Neural progenitor cell (in vitro differentiated cells): ENCODE results near the gene ARID5B.

Source experiments
- CTCF ChIP-seq: fragments of 200-600 bp; sonication (generic); IDR thresholded peaks from 2 replicates; pipeline ENCODE4 v1.5.1; 2017; ENCODE audit warnings: antibody characterized with exemption, mild to moderate bottlenecking
- EZH2phosphoT487 ChIP-seq: fragments of 200-600 bp; sonication (generic); IDR thresholded peaks from 2 replicates; pipeline ENCODE4 v1.6.1; 2017; ENCODE audit warnings: antibody characterized with exemption

GRCh38 chr10:62127975-62128374 is 226.5 kb downstream of the ARID5B start:
- no peak for TF ChIP-seq CTCF
- TF ChIP-seq EZH2phosphoT487, result no peak
